Stimulated activated CD8-positive, alpha-beta memory T cell treated with anti-CD3 and anti-CD28 coated beads, Interleukin-4, amount 100 ng/mL, for 48 hours (primary cell): ENCODE measurements around the gene ADAMTS16.

Experiments used
- DNase-seq: peaks from one replicate; pipeline ENCODE4 v3.0.0-alpha.2; 2020

The ADAMTS16 gene

GRCh38 chr5:5320062-5320805 lies 180.1 kb downstream of the ADAMTS16 start:
- DNase-seq: no peak

GRCh38 chr5:5321137-5321536 lies 181.0 kb downstream of the ADAMTS16 start:
- no peak for DNase-seq

- no peak for DNase-seq
These were observed 183.4 kb downstream of the ADAMTS16 start for GRCh38 chr5:5323551-5323950.

GRCh38 chr5:5326115-5326758 lies 186.1 kb downstream of the ADAMTS16 start:
- no peak for DNase-seq

GRCh38 chr5:5327126-5327525 lies 187.0 kb downstream of the ADAMTS16 start:
- DNase-seq: no peak

GRCh38 chr5:5330728-5331452 lies 190.8 kb downstream of the ADAMTS16 start:
- no peak for DNase-seq

- DNase-seq: no peak
These were observed 191.7 kb downstream of the ADAMTS16 start for GRCh38 chr5:5331848-5332247.

GRCh38 chr5:5332287-5332686 lies 192.2 kb downstream of the ADAMTS16 start:
- DNase-seq: no peak

- no peak for DNase-seq
These were observed 195.0 kb downstream of the ADAMTS16 start for GRCh38 chr5:5335107-5335506.

GRCh38 chr5:5335700-5336264 lies 195.7 kb downstream of the ADAMTS16 start:
- DNase-seq: no peak

- no peak for DNase-seq
These were observed 199.1 kb downstream of the ADAMTS16 start for GRCh38 chr5:5339257-5339656.

- no peak for DNase-seq
These were observed 200.1 kb downstream of the ADAMTS16 start for GRCh38 chr5:5340206-5340729.

GRCh38 chr5:5341531-5342292 lies 201.6 kb downstream of the ADAMTS16 start:
- no peak for DNase-seq

GRCh38 chr5:5342784-5343183 lies 202.7 kb downstream of the ADAMTS16 start:
- DNase-seq: no peak

GRCh38 chr5:5343568-5343967 lies 203.4 kb downstream of the ADAMTS16 start:
- DNase-seq: no peak

GRCh38 chr5:5344051-5344571 lies 204.0 kb downstream of the ADAMTS16 start:
- DNase-seq: no peak

GRCh38 chr5:5344606-5345005 lies 204.5 kb downstream of the ADAMTS16 start:
- DNase-seq: no peak

- DNase-seq: no peak
These were observed 207.3 kb downstream of the ADAMTS16 start for GRCh38 chr5:5347442-5347841.

GRCh38 chr5:5348135-5348534 lies 208.0 kb downstream of the ADAMTS16 start:
- no peak for DNase-seq

- DNase-seq: no peak
These were observed 208.4 kb downstream of the ADAMTS16 start for GRCh38 chr5:5348576-5348975.

GRCh38 chr5:5350101-5350500 lies 210.0 kb downstream of the ADAMTS16 start:
- no peak for DNase-seq

- no peak for DNase-seq
These were observed 211.3 kb downstream of the ADAMTS16 start for GRCh38 chr5:5351288-5351979.
